MM.1S (cell line): ENCODE data around the gene UNC13C.

Experiments
- EZH2 ChIP-seq: fragments of 300-600 bp; sonication (generic); optimal IDR thresholded peaks from 2 replicates; pipeline ENCODE3; 2017; ENCODE audit warnings: low read depth, mild to moderate bottlenecking, antibody characterized with exemption, low read length, mixed read lengths
- EZH2phosphoT487 ChIP-seq: fragments of 300-600 bp; sonication (generic); IDR thresholded peaks from 2 replicates; pipeline ENCODE4 v1.6.1; 2018; ENCODE audit warnings: antibody characterized with exemption, low read length
- TF ChIP-seq, protein P1 (sequence below): fragments of 300-600 bp; sonication (generic); IDR thresholded peaks from 2 replicates; pipeline ENCODE4 v1.5.1; 2016; ENCODE audit warnings: antibody characterized with exemption, low read length, mixed read lengths

DNA sequence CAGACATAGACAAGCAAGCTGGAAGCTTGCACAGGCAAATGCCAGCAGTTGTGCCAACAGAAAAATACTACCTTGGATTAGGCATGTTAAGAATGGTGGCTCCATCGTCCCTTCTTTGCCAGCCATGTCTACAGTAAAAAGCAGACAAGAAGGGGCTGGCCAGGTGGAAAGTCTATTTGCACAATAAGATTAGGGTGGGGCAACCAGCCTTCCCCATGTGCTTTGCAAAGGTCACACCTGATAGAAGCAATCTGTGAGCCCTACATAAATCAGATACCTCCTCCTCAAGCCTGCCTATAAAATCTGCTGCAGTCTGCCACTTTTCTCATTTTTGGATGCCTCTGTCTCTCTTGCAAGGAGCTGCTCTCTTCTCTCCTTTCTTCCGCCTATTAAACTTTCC, 662.6 kb downstream of the UNC13C start:
- TF ChIP-seq EZH2phosphoT487 = no peak
- TF ChIP-seq, protein P1, sequence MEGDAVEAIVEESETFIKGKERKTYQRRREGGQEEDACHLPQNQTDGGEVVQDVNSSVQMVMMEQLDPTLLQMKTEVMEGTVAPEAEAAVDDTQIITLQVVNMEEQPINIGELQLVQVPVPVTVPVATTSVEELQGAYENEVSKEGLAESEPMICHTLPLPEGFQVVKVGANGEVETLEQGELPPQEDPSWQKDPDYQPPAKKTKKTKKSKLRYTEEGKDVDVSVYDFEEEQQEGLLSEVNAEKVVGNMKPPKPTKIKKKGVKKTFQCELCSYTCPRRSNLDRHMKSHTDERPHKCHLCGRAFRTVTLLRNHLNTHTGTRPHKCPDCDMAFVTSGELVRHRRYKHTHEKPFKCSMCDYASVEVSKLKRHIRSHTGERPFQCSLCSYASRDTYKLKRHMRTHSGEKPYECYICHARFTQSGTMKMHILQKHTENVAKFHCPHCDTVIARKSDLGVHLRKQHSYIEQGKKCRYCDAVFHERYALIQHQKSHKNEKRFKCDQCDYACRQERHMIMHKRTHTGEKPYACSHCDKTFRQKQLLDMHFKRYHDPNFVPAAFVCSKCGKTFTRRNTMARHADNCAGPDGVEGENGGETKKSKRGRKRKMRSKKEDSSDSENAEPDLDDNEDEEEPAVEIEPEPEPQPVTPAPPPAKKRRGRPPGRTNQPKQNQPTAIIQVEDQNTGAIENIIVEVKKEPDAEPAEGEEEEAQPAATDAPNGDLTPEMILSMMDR = no peak
- no peak for TF ChIP-seq EZH2
